Measurements from ENCODE around the gene PLEKHO2.

Gene PLEKHO2

GRCh38 chr15:64891561-64891960, 49.8 kb downstream of the PLEKHO2 start:
- no peak for DNase-seq (ENCODE audit: low read depth in 2 of 3, low spot score in 1 of 3)

GRCh38 chr15:64892847-64893403, 51.2 kb downstream of the PLEKHO2 start:
- DNase-seq (ENCODE audit: low read depth in 2 of 3, low spot score in 1 of 3): peak in 2 of 3 donors; percentile 39 to 42

DNA sequence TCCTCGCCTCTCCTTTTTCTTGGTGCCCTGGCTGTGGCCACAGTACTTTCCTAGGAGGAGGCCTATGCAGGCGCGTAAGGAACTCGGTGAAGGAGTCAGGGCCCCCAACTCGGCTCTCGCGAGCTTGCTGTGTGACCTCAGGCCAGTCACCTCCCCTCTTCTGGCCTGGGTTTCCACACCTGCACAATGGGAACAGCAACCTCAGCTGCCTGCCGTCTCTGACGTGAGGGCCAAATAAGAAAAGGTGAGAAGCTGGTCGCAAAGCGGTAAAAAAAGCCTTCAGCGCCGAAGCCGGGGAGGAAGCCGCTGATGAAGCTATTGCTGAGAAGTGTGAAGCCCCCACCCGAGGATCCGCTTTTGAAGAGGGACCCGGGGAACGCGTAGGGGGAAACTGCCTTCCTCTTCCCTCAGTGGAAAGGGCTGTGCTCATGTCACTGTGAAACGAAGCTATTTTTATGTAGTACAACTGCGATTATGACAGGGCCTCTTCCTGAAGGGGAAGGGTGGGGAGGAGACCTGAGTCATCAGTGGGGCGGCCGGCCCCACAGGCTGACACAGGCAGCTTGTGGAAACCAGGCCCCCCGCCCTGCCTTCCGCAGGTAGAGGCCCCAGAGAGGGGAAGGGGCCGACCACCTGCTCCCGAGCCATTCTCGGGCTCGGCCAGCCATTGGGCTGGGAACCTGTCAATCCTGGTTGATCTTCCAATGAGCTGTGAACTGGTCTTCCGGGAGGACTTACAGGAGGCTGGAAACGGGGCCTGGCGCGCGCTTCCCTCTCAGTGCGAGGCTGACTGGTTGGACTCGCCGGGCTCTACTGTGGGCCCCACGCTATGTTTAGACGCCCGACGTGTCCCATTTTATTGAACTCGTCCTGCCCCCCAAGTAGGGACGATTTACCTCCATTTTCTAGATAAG, 52.0 kb downstream of the PLEKHO2 start:
- DNase-seq (ENCODE audit: low read depth in 2 of 3, low spot score in 1 of 3): peak; percentile 94 to 97 (median 96)

- DNase-seq (ENCODE audit: low read depth in 2 of 3, low spot score in 1 of 3): peak in 2 of 3 donors; percentile 47 to 62
Measured at GRCh38 chr15:64894395-64895056, 52.8 kb downstream of the PLEKHO2 start.

DNA sequence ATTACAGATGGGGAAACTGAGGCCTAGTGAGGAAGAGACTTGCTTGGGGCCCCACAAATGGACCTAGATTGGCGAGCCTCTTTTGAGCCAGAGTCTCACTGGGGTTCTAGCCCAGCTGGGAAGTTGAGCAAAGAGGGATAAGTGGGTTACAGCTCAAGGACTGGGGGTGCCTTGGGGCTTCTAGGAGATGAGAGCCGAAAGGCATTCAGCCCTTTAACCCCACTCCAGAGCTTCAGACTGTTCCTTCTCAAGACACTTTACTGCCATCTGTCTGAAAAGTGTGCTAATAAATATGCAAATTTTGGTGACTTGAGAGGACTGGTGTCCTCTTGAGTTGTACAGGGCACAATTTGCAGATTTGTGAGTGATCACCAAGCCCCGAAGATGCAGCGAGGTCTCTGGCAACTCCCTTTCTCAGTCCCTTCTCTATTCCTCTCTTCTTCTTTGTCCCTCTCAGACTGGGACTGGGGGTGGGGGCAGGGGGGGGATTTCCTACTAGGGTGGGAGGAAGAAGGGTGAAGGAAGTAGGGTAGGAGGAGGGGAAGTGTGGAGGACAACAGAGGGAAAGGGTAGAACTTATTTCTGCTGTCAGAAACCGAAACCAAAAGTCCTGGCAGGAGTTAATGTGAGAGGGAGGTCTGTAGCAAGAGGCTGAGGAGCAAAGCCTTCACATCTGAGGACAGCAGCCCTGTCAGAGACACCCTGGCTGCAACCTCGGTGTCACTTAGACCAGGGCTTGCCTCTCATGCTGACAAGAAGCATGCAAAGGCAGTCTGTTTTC, 53.8 kb downstream of the PLEKHO2 start:
- DNase-seq (ENCODE audit: low read depth in 2 of 3, low spot score in 1 of 3): no peak

- no peak for DNase-seq (ENCODE audit: low read depth in 2 of 3, low spot score in 1 of 3)
Measured at GRCh38 chr15:64896371-64897069, 54.8 kb downstream of the PLEKHO2 start.

- no peak for DNase-seq (ENCODE audit: low read depth in 2 of 3, low spot score in 1 of 3)
Measured at GRCh38 chr15:64897345-64897985, 55.8 kb downstream of the PLEKHO2 start.

GRCh38 chr15:64898406-64898805, 56.7 kb downstream of the PLEKHO2 start:
- DNase-seq (ENCODE audit: low read depth in 2 of 3, low spot score in 1 of 3): no peak

GRCh38 chr15:64901141-64901540, 59.4 kb downstream of the PLEKHO2 start:
- no peak for DNase-seq (ENCODE audit: low read depth in 2 of 3, low spot score in 1 of 3)

- no peak for DNase-seq (ENCODE audit: low read depth in 2 of 3, low spot score in 1 of 3)
Measured at GRCh38 chr15:64901914-64902313, 60.2 kb downstream of the PLEKHO2 start.

DNA sequence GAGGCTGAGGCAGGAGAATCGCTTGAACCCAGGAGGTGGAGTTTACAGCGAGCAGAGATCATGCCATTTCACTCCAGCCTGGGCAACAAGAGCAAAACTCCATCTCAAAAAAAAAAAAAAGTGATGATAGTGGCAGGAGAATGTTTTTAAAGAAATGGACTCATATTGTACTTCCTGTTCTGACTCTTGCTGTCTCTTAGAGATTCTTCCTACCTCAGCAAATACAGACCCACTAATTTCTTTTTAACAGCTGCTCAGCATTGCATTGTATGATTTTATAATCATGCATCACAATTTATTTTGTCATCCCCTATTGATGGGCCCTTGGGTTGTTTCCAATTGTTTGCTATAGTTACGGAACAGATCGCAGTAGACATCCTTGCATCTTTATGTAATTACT, 61.1 kb downstream of the PLEKHO2 start:
- DNase-seq (ENCODE audit: low read depth in 2 of 3, low spot score in 1 of 3): no peak

- DNase-seq (ENCODE audit: low read depth in 2 of 3, low spot score in 1 of 3): no peak
Measured at GRCh38 chr15:64903326-64903950, 61.7 kb downstream of the PLEKHO2 start.

DNA sequence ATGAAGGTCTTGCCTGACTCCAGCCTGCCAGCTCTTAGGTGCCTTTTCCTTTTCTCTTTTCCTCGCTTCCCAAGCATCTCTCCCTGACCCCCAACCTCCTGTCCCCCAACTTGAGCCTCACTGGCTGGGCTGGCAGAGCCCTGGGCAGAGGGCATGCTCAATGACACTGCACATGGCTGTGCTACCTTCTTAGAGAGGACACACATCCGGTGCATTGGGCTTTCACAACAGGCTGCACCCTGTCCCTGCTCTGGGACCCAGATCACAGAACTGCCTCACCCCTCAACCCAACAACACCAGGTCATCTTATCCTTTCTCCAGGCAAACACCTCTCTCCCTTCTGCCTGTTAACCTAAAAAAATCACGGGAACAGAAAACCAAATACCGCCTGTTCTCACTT, 62.5 kb downstream of the PLEKHO2 start:
- DNase-seq (ENCODE audit: low read depth in 2 of 3, low spot score in 1 of 3): no peak

DNA sequence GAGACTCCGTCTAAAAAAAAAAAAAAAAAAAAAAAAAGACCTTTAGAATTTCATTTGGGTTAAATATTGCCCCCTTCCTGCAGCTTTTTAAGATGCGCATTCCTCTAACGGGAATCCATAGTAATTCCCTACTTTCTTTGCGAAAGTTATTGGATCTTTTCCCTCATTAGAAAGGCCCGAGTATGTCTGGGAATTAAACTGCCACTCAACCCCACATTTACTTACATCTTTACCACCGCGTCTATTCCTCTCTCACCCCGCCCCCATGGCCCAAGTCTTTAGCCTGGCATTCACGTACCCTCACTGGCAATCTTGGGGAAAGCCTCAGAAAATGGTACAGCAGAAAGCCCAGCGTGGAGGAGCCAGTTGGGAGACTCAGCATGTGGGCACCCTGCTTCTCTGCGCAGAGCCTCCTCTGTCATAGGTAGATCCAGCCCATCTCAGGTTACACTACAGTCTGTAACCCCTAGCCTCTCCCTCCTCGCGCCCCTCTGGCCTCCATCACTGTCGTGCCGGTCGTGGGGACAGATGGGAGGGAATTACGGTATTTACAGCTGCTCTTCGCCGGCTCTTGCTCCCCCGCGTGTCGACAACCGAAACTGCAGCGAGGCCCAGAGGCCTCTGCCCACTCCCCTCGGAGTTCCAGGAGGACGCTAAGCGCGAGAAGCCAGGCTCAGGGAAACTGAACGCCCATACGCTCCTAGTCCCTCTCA, 63.6 kb downstream of the PLEKHO2 start:
- peak; percentile 71 to 84 (median 74) for DNase-seq (ENCODE audit: low read depth in 2 of 3, low spot score in 1 of 3)

DNA sequence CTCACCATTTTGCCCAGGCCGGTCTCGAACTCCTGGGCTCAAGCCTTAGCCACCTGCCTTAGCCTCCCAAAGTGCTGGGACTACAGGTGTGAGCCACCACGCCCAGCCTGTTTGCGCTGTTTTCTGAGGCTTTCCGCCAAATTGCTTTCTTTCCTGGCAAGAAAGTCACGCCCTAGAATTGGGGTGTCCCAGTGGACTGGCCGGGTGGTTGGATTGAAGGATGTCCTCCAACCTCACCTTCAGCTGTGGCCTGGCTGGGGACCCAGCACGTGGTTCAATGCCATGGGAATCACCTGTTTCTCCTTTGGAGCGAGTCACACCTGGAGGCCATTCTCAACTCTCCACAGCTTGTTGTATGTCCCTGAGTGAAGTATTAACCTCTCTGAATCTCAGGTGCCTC, 64.2 kb downstream of the PLEKHO2 start:
- DNase-seq (ENCODE audit: low read depth in 2 of 3, low spot score in 1 of 3): no peak

GRCh38 chr15:64906402-64906801, 64.7 kb downstream of the PLEKHO2 start:
- DNase-seq (ENCODE audit: low read depth in 2 of 3, low spot score in 1 of 3): no peak

DNA sequence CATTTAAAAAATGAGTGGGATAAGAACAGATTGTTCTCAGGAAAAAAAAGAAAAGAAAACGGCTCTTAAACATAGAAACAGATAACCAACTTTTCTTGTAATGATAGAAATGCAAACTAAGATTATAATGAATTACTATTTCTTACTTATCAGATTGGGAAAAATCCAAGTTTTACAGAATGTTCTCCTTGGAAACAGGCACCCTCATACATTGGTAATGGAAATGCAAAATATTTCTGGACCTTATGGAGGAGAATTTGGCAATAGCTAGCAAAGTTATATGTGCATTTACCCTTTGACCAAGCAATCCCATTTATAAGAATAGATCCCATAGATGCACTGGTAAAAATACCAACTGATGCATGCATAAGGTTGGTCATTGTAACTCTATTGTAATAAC, 66.3 kb downstream of the PLEKHO2 start:
- DNase-seq (ENCODE audit: low read depth in 2 of 3, low spot score in 1 of 3): no peak

- no peak for DNase-seq (ENCODE audit: low read depth in 2 of 3, low spot score in 1 of 3)
Measured at GRCh38 chr15:64909546-64909945, 67.8 kb downstream of the PLEKHO2 start.

All from stimulated activated CD4-positive, alpha-beta T cell treated with anti-CD3 and anti-CD28 coated beads, Interleukin-12 subunit alpha, Interleukin-12 subunit beta, amount 100 ng/mL, for 48 hours (primary cell).